Liver (tissue), 3 donors: ENCODE data around the gene CHDH.

Experiments used
- ATF3 ChIP-seq: IDR thresholded peaks from 2 replicates; pipeline ENCODE4 v1.6.1; 2016; ENCODE audit warnings: antibody characterized with exemption
- CTCF ChIP-seq: fragments of 150-350 bp; IDR thresholded peaks from 2 replicates; pipeline ENCODE4 v1.5.1; 2017; ENCODE audit warnings: improper control_type of control experiment, low read depth, low read length; ENCODE audit not compliant: missing input control
- EGR1 ChIP-seq, 2 donors: IDR thresholded peaks; 2 replicates each; pipeline ENCODE4 v1.6.1; 2016 to 2018; ENCODE audit warnings: antibody characterized with exemption in 2 of 2, low read depth in 2 of 2
- GABPA ChIP-seq, 2 donors: IDR thresholded peaks in 1 of 2; conservative IDR thresholded peaks in 1 of 2; 2 replicates each; pipeline ENCODE4 v1.6.1; 2016; ENCODE audit warnings: antibody characterized with exemption in 2 of 2, mild to moderate bottlenecking in 1 of 2, moderate library complexity in 1 of 2
- JUND ChIP-seq, 2 donors: IDR thresholded peaks; 2 replicates each; pipeline ENCODE4 v1.6.1; 2016; ENCODE audit warnings: antibody characterized with exemption in 2 of 2
- MAX ChIP-seq: IDR thresholded peaks from 2 replicates; pipeline ENCODE4 v1.6.1; 2016; ENCODE audit warnings: antibody characterized with exemption
- RAD21 ChIP-seq, 2 donors: IDR thresholded peaks; 2 replicates each; pipeline ENCODE4 v1.6.1; 2016; ENCODE audit warnings: antibody characterized with exemption in 2 of 2, mild to moderate bottlenecking in 2 of 2
- REST ChIP-seq: IDR thresholded peaks from 2 replicates; pipeline ENCODE4 v1.6.1; 2016; ENCODE audit warnings: antibody characterized with exemption, mild to moderate bottlenecking
- RXRA ChIP-seq, 2 donors: IDR thresholded peaks; 2 replicates each; pipeline ENCODE4 v1.6.1; 2017 to 2018; ENCODE audit warnings: antibody characterized with exemption in 2 of 2, mild to moderate bottlenecking in 1 of 2
- SP1 ChIP-seq: IDR thresholded peaks from 2 replicates; pipeline ENCODE4 v1.6.1; 2018; ENCODE audit warnings: antibody characterized with exemption, mild to moderate bottlenecking
- TAF1 ChIP-seq: conservative IDR thresholded peaks from 2 replicates; pipeline ENCODE4 v1.6.1; 2016; ENCODE audit warnings: antibody characterized with exemption, mild to moderate bottlenecking
- YY1 ChIP-seq: IDR thresholded peaks from 2 replicates; pipeline ENCODE4 v1.6.1; 2016; ENCODE audit warnings: antibody characterized with exemption, mild to moderate bottlenecking
- ZBTB33 ChIP-seq: IDR thresholded peaks from 2 replicates; pipeline ENCODE4 v1.6.1; 2016; ENCODE audit warnings: antibody characterized with exemption
- donor health status: healthy.
- donor health status: healthy.

GRCh38 chr3:53809764-53810400 is 36.3 kb downstream of the CHDH start:
- no peak for TF ChIP-seq CTCF
- TF ChIP-seq REST = no peak
- no peak for TF ChIP-seq TAF1
- TF ChIP-seq RXRA (IDR thresholded peaks at IDR 0.05) = no peak
- TF ChIP-seq YY1 = no peak
- no peak for TF ChIP-seq JUND (IDR thresholded peaks at IDR 0.05)
- no peak for TF ChIP-seq GABPA (IDR thresholded peaks at IDR 0.05 in 1 of 2, conservative IDR thresholded peaks at IDR 0.05 in 1 of 2)
- no peak for TF ChIP-seq RAD21 (IDR thresholded peaks at IDR 0.05)
- TF ChIP-seq MAX = no peak
- no peak for TF ChIP-seq ZBTB33
- no peak for TF ChIP-seq SP1
- no peak for TF ChIP-seq EGR1 (IDR thresholded peaks at IDR 0.05; ENCODE audit: low read depth in 2 of 2)
- TF ChIP-seq ATF3 = no peak
